Mesenchymal stem cell (in vitro differentiated cells and primary cell): ENCODE measurements around the gene KIF1A.

Source experiments
- DNase-seq: peaks from one replicate; pipeline ENCODE4 v3.0.0-alpha.2; 2013
- H2AFZ ChIP-seq: one replicate; pipeline ENCODE4 v1.6.1; 2013; ENCODE audit warnings: low read depth, mild to moderate bottlenecking, control low read depth, inconsistent platforms, low read length, moderate library complexity
- H2AK5ac ChIP-seq: 2 replicates; pipeline ENCODE4 v1.6.1; 2013; ENCODE audit warnings: low read length, moderate library complexity, mild to moderate bottlenecking, inconsistent platforms; ENCODE audit not compliant: severe bottlenecking
- H2BK120ac ChIP-seq: one replicate; pipeline ENCODE4 v1.6.1; 2013; ENCODE audit warnings: low read depth, mild to moderate bottlenecking, inconsistent platforms, low read length, moderate library complexity
- H2BK12ac ChIP-seq, 2 experiments: one replicate each; pipeline ENCODE4 v1.6.1; 2013; ENCODE audit warnings: inconsistent platforms in 2 of 2, low read length in 2 of 2, mild to moderate bottlenecking in 2 of 2, moderate library complexity in 2 of 2, control low read depth in 1 of 2
- H2BK15ac ChIP-seq: one replicate; pipeline ENCODE4 v1.6.1; 2013; ENCODE audit warnings: mild to moderate bottlenecking, low read depth, inconsistent platforms; ENCODE audit not compliant: poor library complexity, severe bottlenecking
- H2BK5ac ChIP-seq: 2 replicates; pipeline ENCODE4 v1.6.1; 2013; ENCODE audit warnings: low read depth, mild to moderate bottlenecking, low read length, control low read depth, inconsistent platforms; ENCODE audit not compliant: poor library complexity, severe bottlenecking
- H3K14ac ChIP-seq, 2 experiments: one replicate each; pipeline ENCODE4 v1.6.1; 2013; ENCODE audit warnings: inconsistent platforms in 2 of 2, low read length in 2 of 2, control low read depth in 1 of 2, mild to moderate bottlenecking in 1 of 2, moderate library complexity in 1 of 2
- H3K18ac ChIP-seq, 2 experiments: one replicate each; pipeline ENCODE4 v1.6.1; 2013; ENCODE audit warnings: inconsistent platforms in 2 of 2, low read length in 2 of 2, control low read depth in 1 of 2, low read depth in 1 of 2, mild to moderate bottlenecking in 1 of 2
- H3K23ac ChIP-seq, 2 experiments: one replicate each; pipeline ENCODE4 v1.6.1; 2013; ENCODE audit warnings: inconsistent platforms in 2 of 2, low read length in 2 of 2, mild to moderate bottlenecking in 2 of 2, moderate library complexity in 2 of 2, control low read depth in 1 of 2
- H3K27ac ChIP-seq: 2 replicates; pipeline ENCODE4 v1.5.1; 2013; ENCODE audit warnings: mild to moderate bottlenecking, moderate library complexity, low read length, control low read depth, inconsistent platforms; ENCODE audit not compliant: poor library complexity, severe bottlenecking
- H3K27me3 ChIP-seq, 2 experiments: 2 replicates each; pipeline versions ENCODE4 v1.6.1 to v1.7.0; 2013; ENCODE audit warnings: low read length in 2 of 2, mild to moderate bottlenecking in 2 of 2, moderate library complexity in 2 of 2, control low read depth in 1 of 2, inconsistent platforms in 1 of 2; ENCODE audit not compliant: control insufficient read depth in 1 of 2, insufficient read depth in 1 of 2
- H3K36me3 ChIP-seq, 2 experiments: 2 replicates each; pipeline versions ENCODE4 v1.6.1 to v1.7.0; 2013; ENCODE audit warnings: low read length in 2 of 2, control low read depth in 1 of 2, inconsistent platforms in 1 of 2, low read depth in 1 of 2, mild to moderate bottlenecking in 1 of 2; ENCODE audit not compliant: insufficient read depth in 2 of 2, control insufficient read depth in 1 of 2
- H3K4ac ChIP-seq, 2 experiments: one replicate each; pipeline ENCODE4 v1.6.1; 2013; ENCODE audit warnings: inconsistent platforms in 2 of 2, low read length in 2 of 2, mild to moderate bottlenecking in 2 of 2, moderate library complexity in 2 of 2, control low read depth in 1 of 2, low read depth in 1 of 2
- H3K4me1 ChIP-seq: 2 replicates; pipeline ENCODE4 v1.6.1; 2013; ENCODE audit warnings: low read depth, low read length, control low read depth; ENCODE audit not compliant: control insufficient read depth, insufficient read depth
- H3K4me2 ChIP-seq: 2 replicates; pipeline ENCODE4 v1.6.1; 2013; ENCODE audit warnings: low read length, mild to moderate bottlenecking, inconsistent platforms; ENCODE audit not compliant: poor library complexity, severe bottlenecking
- H3K4me3 ChIP-seq, 2 experiments: 2 replicates each; pipeline versions ENCODE4 v1.5.1 to v1.7.0; 2013; ENCODE audit warnings: low read length in 2 of 2, mild to moderate bottlenecking in 2 of 2, control low read depth in 1 of 2, low read depth in 1 of 2; ENCODE audit not compliant: insufficient read depth in 1 of 2
- H3K79me1 ChIP-seq: replicated peaks from 2 replicates; pipeline ENCODE4 v1.6.1; 2013; ENCODE audit warnings: mild to moderate bottlenecking, control low read depth, low read length, inconsistent platforms; ENCODE audit not compliant: poor library complexity, severe bottlenecking
- H3K9ac ChIP-seq: 2 replicates; pipeline ENCODE4 v1.7.0; 2013; ENCODE audit warnings: mild to moderate bottlenecking, low read length, moderate library complexity
- H3K9me3 ChIP-seq: 2 replicates; pipeline ENCODE4 v1.7.0; 2013; ENCODE audit warnings: mild to moderate bottlenecking, low read length; ENCODE audit not compliant: control insufficient read depth
- H4K8ac ChIP-seq: one replicate; pipeline ENCODE4 v1.6.1; 2013; ENCODE audit warnings: inconsistent platforms, mild to moderate bottlenecking, low read length, moderate library complexity
- H4K91ac ChIP-seq: one replicate; pipeline ENCODE4 v1.6.1; 2013; ENCODE audit warnings: mild to moderate bottlenecking, low read length, inconsistent platforms
- WGBS: methylation state at CpG from one replicate; pipeline ENCODE4 v1.1.7; 2013; ENCODE audit warnings: mixed read lengths; 5-methylcytosine and 5-hydroxymethylcytosine counted together

The KIF1A gene

GRCh38 chr2:240735476-240735875 is 84.5 kb downstream of the KIF1A start:
- Histone ChIP-seq H4K8ac (no peak overlapping the region), H3K9ac (no peak overlapping the region), H3K23ac (no peak overlapping the region), H2AFZ (no peak overlapping the region), H3K4me2 (no peak overlapping the region), H2BK120ac (no peak overlapping the region), H3K9me3 (no peaks in the 10 kb centered on the region), H3K18ac (no peak overlapping the region), H4K91ac (no peak overlapping the region), H3K4me1 (peaks cover 7% of the 10 kb centered on the region), H3K27ac (no peak overlapping the region), H2BK12ac (no peak overlapping the region), H3K79me1 (no peaks in the 10 kb centered on the region), H3K27me3 (peaks cover 21 to 76% of the 10 kb centered on the region in 2 experiments), H2AK5ac (no peak overlapping the region), H2BK5ac (no peak overlapping the region), H3K4me3 (no peak overlapping the region), H3K36me3 (no peaks in the 10 kb centered on the region), H3K14ac (no peak overlapping the region), H2BK15ac (no peak overlapping the region), H3K4ac (no peak overlapping the region)
- DNase-seq = no peak
- WGBS = 87% methylated on average over 10 of the region's 10 CpGs

DNA sequence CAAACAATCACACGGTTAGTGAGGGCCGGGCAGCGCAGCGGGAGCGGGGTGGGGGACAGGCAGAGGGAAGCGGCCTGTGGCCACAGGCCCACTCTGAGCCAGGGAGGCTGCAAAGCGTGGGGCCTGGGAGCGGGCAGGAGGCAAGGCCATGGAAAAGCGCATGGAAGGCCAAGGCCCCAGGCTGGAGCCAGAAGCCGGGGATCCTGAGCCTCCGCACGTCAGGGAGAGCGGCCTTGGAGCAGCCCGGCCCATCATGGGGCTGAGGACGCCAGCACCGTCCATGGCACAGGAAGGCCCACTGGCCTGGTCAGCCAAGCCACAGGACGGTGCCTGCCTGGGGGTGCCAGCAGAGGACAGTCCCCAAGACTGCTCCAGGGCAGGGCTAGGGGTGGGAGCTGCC is 85.3 kb downstream of the KIF1A start:
- DNase-seq = no peak
- Histone ChIP-seq H2AK5ac (no peak overlapping the region), H3K4me3 (no peak overlapping the region), H3K4me1 (peaks cover 7% of the 10 kb centered on the region), H3K18ac (no peak overlapping the region), H3K27me3 (peaks cover 28 to 79% of the 10 kb centered on the region in 2 experiments), H3K9me3 (no peaks in the 10 kb centered on the region), H2BK120ac (no peak overlapping the region), H3K36me3 (no peaks in the 10 kb centered on the region), H3K27ac (no peak overlapping the region), H3K23ac (no peak overlapping the region), H2BK5ac (no peak overlapping the region), H4K8ac (no peak overlapping the region), H3K9ac (no peak overlapping the region), H2BK15ac (no peak overlapping the region), H2BK12ac (no peak overlapping the region), H3K14ac (peak overlapping the region in 1 of 2 experiments; percentile 14), H3K4me2 (no peak overlapping the region), H4K91ac (no peak overlapping the region), H2AFZ (no peak overlapping the region), H3K4ac (no peak overlapping the region), H3K79me1 (no peaks in the 10 kb centered on the region)
- 96% methylated on average over 17 of the region's 17 CpGs for WGBS

GRCh38 chr2:240733803-240734495 is 86.1 kb downstream of the KIF1A start:
- no peak overlapping the region for H2BK15ac ChIP-seq
- no peak overlapping the region for H4K8ac ChIP-seq
- WGBS = 92% methylated on average over 24 of the region's 24 CpGs
- H3K27ac ChIP-seq = no peak overlapping the region
- H4K91ac ChIP-seq = no peak overlapping the region
- no peak overlapping the region for H2BK120ac ChIP-seq
- H3K14ac ChIP-seq = no peak overlapping the region
- H3K36me3 ChIP-seq = no peaks in the 10 kb centered on the region
- no peak overlapping the region for H3K4ac ChIP-seq
- H3K27me3 ChIP-seq = peaks cover 32 to 79% of the 10 kb centered on the region in 2 experiments
- H3K4me2 ChIP-seq = no peak overlapping the region
- no peak overlapping the region for H3K23ac ChIP-seq
- H2AFZ ChIP-seq = no peak overlapping the region
- H2BK12ac ChIP-seq = no peak overlapping the region
- no peak overlapping the region for H3K9ac ChIP-seq
- no peak overlapping the region for H3K4me3 ChIP-seq
- no peak overlapping the region for H2AK5ac ChIP-seq
- H3K18ac ChIP-seq = no peak overlapping the region
- H2BK5ac ChIP-seq = no peak overlapping the region
- no peak for DNase-seq
- H3K4me1 ChIP-seq = peaks cover 7% of the 10 kb centered on the region
- no peaks in the 10 kb centered on the region for H3K9me3 ChIP-seq
- H3K79me1 ChIP-seq = no peaks in the 10 kb centered on the region

- no peak overlapping the region for H2BK5ac ChIP-seq
- H4K8ac ChIP-seq = no peak overlapping the region
- 91% methylated on average over 10 of the region's 10 CpGs for WGBS
- H4K91ac ChIP-seq = no peak overlapping the region
- peaks cover 25 to 79% of the 10 kb centered on the region in 2 experiments for H3K27me3 ChIP-seq
- peaks cover 7% of the 10 kb centered on the region for H3K4me1 ChIP-seq
- H3K79me1 ChIP-seq = no peaks in the 10 kb centered on the region
- no peak overlapping the region for H3K4ac ChIP-seq
- H2BK120ac ChIP-seq = no peak overlapping the region
- H3K36me3 ChIP-seq = no peaks in the 10 kb centered on the region
- no peak overlapping the region for H3K18ac ChIP-seq
- H2BK15ac ChIP-seq = no peak overlapping the region
- no peak overlapping the region for H3K9ac ChIP-seq
- no peak overlapping the region for H3K4me2 ChIP-seq
- no peak overlapping the region for H3K27ac ChIP-seq
- no peak overlapping the region for H3K23ac ChIP-seq
- no peak overlapping the region for H2AK5ac ChIP-seq
- no peaks in the 10 kb centered on the region for H3K9me3 ChIP-seq
- no peak overlapping the region for H3K4me3 ChIP-seq
- H2BK12ac ChIP-seq = no peak overlapping the region
- no peak overlapping the region for H3K14ac ChIP-seq
- no peak overlapping the region for H2AFZ ChIP-seq
- no peak for DNase-seq
These were observed 87.0 kb downstream of the KIF1A start for GRCh38 chr2:240732911-240733622.
